SK-N-SH treated with all-trans-retinoic acid at 6 μM for 48 hours (cell line): ENCODE data around the gene MESP2.
A peak's percentile ranks its signal among the peaks of the same experiment; 100 is the strongest.

ENCODE experiments used
- ATAC-seq: fragments of 200-7000 bp; cut with Tn5 transposase; 3 replicates; pipeline ENCODE4 v1.9.1; 2020; ENCODE audit warnings: mild to moderate bottlenecking, moderate library complexity
- ARNTL ChIP-seq: fragments of 450-650 bp; formaldehyde crosslinking; IDR thresholded peaks from 2 replicates; pipeline ENCODE4 v1.5.0; 2020; ENCODE audit warnings: low read depth, mild to moderate bottlenecking, moderate library complexity, borderline replicate concordance
- BACH2 ChIP-seq: fragments of 250-450 bp; sonication (Bioruptor Pico); IDR thresholded peaks from 2 replicates; pipeline ENCODE4 v1.9.0; 2021; ENCODE audit warnings: mild to moderate bottlenecking, borderline replicate concordance
- ESRRG ChIP-seq: fragments of 250-450 bp; sonication (Bioruptor Pico); IDR thresholded peaks from 2 replicates; pipeline ENCODE4 v1.6.1; 2021; ENCODE audit warnings: mild to moderate bottlenecking
- GLIS3 ChIP-seq: fragments of 250-450 bp; sonication (Bioruptor Pico); IDR thresholded peaks from 2 replicates; pipeline ENCODE4 v1.5.0; 2020; ENCODE audit warnings: mild to moderate bottlenecking, moderate library complexity
- OSR1 ChIP-seq: fragments of 250-450 bp; sonication (Bioruptor Pico); IDR thresholded peaks from 2 replicates; pipeline ENCODE4 v1.8.0; 2022; ENCODE audit warnings: moderate library complexity, mild to moderate bottlenecking, inconsistent platforms
- PPARA ChIP-seq: fragments of 250-450 bp; sonication (Bioruptor Pico); IDR thresholded peaks from 2 replicates; pipeline ENCODE4 v1.5.0; 2020; ENCODE audit warnings: mild to moderate bottlenecking, borderline replicate concordance
- RARB ChIP-seq: fragments of 250-450 bp; sonication (Bioruptor Pico); IDR thresholded peaks from 2 replicates; pipeline ENCODE4 v1.8.0; 2021; ENCODE audit warnings: mild to moderate bottlenecking, moderate library complexity
- SNAI2 ChIP-seq: fragments of 250-450 bp; sonication (Bioruptor Pico); IDR thresholded peaks from 2 replicates; pipeline ENCODE4 v1.5.0; 2020; ENCODE audit warnings: mild to moderate bottlenecking, moderate library complexity
- TCF4 ChIP-seq: fragments of 250-450 bp; sonication (Bioruptor Pico); IDR thresholded peaks from 2 replicates; pipeline ENCODE4 v1.8.0; 2021; ENCODE audit warnings: mild to moderate bottlenecking, moderate library complexity, borderline replicate concordance
- TOX ChIP-seq: fragments of 250-450 bp; sonication (Bioruptor Pico); IDR thresholded peaks from 2 replicates; pipeline ENCODE4 v1.8.0; 2021; ENCODE audit warnings: mild to moderate bottlenecking, moderate library complexity, borderline replicate concordance
- ZFP3 ChIP-seq: fragments of 250-450 bp; sonication (Bioruptor Pico); IDR thresholded peaks from 2 replicates; pipeline ENCODE4 v1.5.0; 2020; ENCODE audit warnings: mild to moderate bottlenecking, moderate library complexity
- ZFP30 ChIP-seq: fragments of 450-650 bp; formaldehyde crosslinking; IDR thresholded peaks from 2 replicates; pipeline ENCODE4 v1.5.0; 2022; ENCODE audit warnings: mild to moderate bottlenecking, moderate library complexity
- ZNF565 ChIP-seq: fragments of 450-650 bp; formaldehyde crosslinking; conservative IDR thresholded peaks from 2 replicates; pipeline ENCODE4 v1.5.0; 2020; ENCODE audit warnings: low read depth, mild to moderate bottlenecking, moderate library complexity
- ZNF70 ChIP-seq: fragments of 450-650 bp; formaldehyde crosslinking; IDR thresholded peaks from 2 replicates; pipeline ENCODE4 v1.5.0; 2020; ENCODE audit warnings: mild to moderate bottlenecking, moderate library complexity
- ZNF8 ChIP-seq: fragments of 450-650 bp; formaldehyde crosslinking; IDR thresholded peaks from 2 replicates; pipeline ENCODE4 v1.5.0; 2020; ENCODE audit warnings: mild to moderate bottlenecking, moderate library complexity
- TF ChIP-seq, protein P1 (sequence below): fragments of 250-450 bp; sonication (Bioruptor Pico); IDR thresholded peaks from 2 replicates; pipeline ENCODE4 v1.5.1; 2020; ENCODE audit warnings: low read depth, mild to moderate bottlenecking, moderate library complexity
- TF ChIP-seq, protein P2 (sequence below): fragments of 250-450 bp; sonication (Bioruptor Pico); IDR thresholded peaks from 2 replicates; pipeline ENCODE4 v1.5.1; 2021; ENCODE audit warnings: mild to moderate bottlenecking, moderate library complexity
- TF ChIP-seq, protein P3 (sequence below): fragments of 250-450 bp; sonication (Bioruptor Pico); IDR thresholded peaks from 2 replicates; pipeline ENCODE4 v1.8.0; 2021; ENCODE audit warnings: low read depth, mild to moderate bottlenecking, moderate library complexity, borderline replicate concordance
- TF ChIP-seq, protein P4 (sequence below): fragments of 250-450 bp; sonication (Bioruptor Pico); IDR thresholded peaks from 2 replicates; pipeline ENCODE4 v1.5.0; 2020; ENCODE audit warnings: mild to moderate bottlenecking, moderate library complexity
- TF ChIP-seq, protein P5 (sequence below): fragments of 250-450 bp; sonication (Bioruptor Pico); IDR thresholded peaks from 2 replicates; pipeline ENCODE4 v1.8.0; 2020; ENCODE audit warnings: mild to moderate bottlenecking, moderate library complexity, borderline replicate concordance

Gene MESP2

DNA sequence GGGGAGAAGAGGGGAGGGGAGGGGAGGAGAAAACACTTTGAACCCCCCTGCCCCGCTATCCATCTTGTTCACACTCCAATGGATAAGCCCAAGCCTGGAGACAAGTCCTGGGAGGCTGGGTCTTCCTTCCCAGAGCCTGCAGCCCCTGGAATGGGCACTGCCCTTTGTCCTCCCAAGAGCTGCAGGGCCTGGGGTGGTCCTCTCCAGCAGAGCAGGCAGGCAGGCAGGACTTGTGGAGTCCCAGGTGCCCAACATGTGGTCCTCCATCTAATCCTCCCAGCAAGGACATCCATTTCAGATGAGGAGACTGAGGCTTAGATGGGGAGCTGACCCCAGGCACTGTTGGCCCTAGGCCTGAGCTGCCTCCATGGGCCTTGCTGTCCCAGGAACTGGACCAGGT is 10.4 kb upstream of the MESP2 start:
- ATAC-seq, result no peak
- TF ChIP-seq, protein P1, sequence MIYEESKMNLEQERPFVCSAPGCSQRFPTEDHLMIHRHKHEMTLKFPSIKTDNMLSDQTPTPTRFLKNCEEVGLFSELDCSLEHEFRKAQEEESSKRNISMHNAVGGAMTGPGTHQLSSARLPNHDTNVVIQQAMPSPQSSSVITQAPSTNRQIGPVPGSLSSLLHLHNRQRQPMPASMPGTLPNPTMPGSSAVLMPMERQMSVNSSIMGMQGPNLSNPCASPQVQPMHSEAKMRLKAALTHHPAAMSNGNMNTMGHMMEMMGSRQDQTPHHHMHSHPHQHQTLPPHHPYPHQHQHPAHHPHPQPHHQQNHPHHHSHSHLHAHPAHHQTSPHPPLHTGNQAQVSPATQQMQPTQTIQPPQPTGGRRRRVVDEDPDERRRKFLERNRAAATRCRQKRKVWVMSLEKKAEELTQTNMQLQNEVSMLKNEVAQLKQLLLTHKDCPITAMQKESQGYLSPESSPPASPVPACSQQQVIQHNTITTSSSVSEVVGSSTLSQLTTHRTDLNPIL, result no peak
- no peak for TF ChIP-seq GLIS3 (CRISPR knock-in tag)

DNA sequence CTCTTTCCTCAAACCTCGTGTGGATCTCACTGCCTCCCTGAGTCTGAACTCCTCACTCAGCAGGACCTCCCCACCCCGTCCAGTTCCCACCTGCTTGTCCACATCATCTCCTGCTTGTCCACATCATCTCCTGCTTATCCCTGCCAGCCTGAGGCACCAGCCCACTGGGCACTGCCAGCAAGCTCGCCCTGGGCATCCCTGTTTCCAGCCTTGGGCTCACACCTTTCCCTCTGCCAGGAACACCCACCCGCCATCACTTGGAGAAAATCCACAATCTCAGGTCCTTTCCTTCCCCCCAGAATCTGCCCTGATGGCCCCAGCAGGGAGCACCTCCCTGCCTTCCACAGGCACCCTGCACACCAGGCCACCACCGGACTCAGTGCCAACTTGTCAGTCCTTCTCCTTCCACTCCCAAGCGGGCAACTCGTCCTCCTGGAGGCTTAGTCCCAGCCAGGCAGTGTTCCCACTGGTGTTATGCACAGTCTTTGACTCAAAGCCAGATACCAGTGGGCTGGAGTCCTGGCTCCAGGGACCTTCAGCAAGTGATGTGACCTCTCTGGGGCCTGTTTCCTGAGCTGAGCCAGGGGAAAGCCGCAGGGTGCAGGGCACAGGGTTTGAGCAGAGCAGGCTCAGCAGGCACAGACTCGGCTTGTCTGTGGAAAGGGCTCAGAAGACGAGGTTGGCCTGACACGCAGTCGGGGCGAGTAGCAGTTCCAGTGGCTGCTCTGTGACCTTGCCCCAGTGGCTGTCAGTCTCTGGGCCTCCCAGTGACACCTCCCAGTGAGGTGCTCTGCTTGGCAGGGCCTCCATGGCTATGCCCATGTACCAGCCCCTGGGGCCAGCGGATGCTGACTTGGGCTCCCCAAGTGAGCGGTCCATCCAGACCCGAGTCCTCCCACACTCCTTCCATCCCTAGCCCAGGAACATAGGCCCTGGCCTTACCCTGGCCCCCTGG is 9.5 kb upstream of the MESP2 start:
- peak; percentile 13; the same call in 1 of the 3 replicates for ATAC-seq
- TF ChIP-seq SNAI2, result no peak
- TF ChIP-seq, protein P2, sequence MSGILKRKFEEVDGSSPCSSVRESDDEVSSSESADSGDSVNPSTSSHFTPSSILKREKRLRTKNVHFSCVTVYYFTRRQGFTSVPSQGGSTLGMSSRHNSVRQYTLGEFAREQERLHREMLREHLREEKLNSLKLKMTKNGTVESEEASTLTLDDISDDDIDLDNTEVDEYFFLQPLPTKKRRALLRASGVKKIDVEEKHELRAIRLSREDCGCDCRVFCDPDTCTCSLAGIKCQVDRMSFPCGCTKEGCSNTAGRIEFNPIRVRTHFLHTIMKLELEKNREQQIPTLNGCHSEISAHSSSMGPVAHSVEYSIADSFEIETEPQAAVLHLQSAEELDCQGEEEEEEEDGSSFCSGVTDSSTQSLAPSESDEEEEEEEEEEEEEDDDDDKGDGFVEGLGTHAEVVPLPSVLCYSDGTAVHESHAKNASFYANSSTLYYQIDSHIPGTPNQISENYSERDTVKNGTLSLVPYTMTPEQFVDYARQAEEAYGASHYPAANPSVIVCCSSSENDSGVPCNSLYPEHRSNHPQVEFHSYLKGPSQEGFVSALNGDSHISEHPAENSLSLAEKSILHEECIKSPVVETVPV (CRISPR knock-in tag), result no peak
- no peak for TF ChIP-seq RARB
- TF ChIP-seq ZFP3, result no peak

DNA sequence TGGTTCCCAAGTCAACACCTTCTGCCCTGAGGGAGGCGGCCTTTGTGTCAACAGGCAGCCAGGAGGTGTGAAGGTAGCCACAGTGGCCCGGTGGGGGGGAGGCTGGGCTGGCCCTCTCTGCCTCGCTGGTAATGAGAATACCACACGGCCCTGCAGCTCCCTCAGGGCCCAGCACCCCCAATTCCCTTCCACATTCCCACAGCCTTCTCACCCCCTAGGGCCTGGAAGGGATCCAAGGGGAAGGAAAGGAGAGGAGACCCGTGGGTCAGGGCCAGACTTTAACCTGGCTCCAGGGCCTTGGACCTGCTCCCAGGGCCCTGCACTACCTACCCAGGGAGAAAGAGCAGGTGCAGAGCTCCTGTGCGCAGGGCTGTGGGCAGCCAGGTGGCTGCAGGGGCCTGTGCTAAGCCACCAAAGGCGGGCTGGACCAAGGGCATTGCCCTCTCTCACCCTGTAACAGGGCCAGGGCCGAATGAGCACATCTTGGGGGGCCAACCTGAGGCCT is 8.7 kb upstream of the MESP2 start:
- TF ChIP-seq OSR1 (CRISPR knock-in tag) (no peak), TCF4 (no peak), ESRRG (CRISPR knock-in tag) (no peak), TOX (no peak), PPARA (no peak), RARB (no peak), ARNTL (CRISPR knock-in tag) (no peak), BACH2 (CRISPR knock-in tag) (no peak), ZFP30 (CRISPR knock-in tag) (no peak)
- TF ChIP-seq, protein P3, sequence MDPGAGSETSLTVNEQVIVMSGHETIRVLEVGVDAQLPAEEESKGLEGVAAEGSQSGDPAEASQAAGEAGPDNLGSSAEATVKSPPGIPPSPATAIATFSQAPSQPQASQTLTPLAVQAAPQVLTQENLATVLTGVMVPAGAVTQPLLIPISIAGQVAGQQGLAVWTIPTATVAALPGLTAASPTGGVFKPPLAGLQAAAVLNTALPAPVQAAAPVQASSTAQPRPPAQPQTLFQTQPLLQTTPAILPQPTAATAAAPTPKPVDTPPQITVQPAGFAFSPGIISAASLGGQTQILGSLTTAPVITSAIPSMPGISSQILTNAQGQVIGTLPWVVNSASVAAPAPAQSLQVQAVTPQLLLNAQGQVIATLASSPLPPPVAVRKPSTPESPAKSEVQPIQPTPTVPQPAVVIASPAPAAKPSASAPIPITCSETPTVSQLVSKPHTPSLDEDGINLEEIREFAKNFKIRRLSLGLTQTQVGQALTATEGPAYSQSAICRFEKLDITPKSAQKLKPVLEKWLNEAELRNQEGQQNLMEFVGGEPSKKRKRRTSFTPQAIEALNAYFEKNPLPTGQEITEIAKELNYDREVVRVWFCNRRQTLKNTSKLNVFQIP (CRISPR knock-in tag), result no peak
- TF ChIP-seq, protein P1, result no peak
- TF ChIP-seq, protein P2 (CRISPR knock-in tag), result no peak
- TF ChIP-seq, protein P4, sequence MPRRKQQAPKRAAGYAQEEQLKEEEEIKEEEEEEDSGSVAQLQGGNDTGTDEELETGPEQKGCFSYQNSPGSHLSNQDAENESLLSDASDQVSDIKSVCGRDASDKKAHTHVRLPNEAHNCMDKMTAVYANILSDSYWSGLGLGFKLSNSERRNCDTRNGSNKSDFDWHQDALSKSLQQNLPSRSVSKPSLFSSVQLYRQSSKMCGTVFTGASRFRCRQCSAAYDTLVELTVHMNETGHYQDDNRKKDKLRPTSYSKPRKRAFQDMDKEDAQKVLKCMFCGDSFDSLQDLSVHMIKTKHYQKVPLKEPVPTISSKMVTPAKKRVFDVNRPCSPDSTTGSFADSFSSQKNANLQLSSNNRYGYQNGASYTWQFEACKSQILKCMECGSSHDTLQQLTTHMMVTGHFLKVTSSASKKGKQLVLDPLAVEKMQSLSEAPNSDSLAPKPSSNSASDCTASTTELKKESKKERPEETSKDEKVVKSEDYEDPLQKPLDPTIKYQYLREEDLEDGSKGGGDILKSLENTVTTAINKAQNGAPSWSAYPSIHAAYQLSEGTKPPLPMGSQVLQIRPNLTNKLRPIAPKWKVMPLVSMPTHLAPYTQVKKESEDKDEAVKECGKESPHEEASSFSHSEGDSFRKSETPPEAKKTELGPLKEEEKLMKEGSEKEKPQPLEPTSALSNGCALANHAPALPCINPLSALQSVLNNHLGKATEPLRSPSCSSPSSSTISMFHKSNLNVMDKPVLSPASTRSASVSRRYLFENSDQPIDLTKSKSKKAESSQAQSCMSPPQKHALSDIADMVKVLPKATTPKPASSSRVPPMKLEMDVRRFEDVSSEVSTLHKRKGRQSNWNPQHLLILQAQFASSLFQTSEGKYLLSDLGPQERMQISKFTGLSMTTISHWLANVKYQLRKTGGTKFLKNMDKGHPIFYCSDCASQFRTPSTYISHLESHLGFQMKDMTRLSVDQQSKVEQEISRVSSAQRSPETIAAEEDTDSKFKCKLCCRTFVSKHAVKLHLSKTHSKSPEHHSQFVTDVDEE (CRISPR knock-in tag), result no peak
- no peak for ATAC-seq

DNA sequence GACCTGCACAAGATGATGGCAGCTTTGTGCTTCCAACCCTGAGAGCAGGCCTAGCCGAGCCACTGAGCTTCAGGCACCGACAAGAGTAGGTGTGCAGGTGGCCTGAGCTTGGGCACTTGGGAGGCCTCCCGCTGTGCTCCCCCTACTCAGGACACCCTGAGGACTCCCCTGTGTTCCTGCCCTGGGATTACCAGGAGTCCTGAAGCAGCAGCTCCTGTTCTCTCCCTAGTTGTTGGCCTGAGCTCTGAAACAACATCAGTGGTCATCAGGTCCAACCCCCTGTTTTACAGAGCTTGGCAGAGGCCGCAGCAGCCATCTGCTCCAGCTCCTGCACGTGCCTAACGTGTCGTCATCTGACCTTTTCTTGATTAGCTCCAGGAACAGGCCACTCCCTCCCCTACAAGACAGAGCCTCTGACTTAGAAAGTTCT is 8.0 kb upstream of the MESP2 start:
- no peak for ATAC-seq
- TF ChIP-seq ZNF8 (CRISPR knock-in tag) (no peak), ZFP30 (CRISPR knock-in tag) (no peak), ZFP3 (no peak), ZNF565 (CRISPR knock-in tag) (no peak), GLIS3 (CRISPR knock-in tag) (no peak), ZNF70 (CRISPR knock-in tag) (no peak)
- TF ChIP-seq, protein P5, sequence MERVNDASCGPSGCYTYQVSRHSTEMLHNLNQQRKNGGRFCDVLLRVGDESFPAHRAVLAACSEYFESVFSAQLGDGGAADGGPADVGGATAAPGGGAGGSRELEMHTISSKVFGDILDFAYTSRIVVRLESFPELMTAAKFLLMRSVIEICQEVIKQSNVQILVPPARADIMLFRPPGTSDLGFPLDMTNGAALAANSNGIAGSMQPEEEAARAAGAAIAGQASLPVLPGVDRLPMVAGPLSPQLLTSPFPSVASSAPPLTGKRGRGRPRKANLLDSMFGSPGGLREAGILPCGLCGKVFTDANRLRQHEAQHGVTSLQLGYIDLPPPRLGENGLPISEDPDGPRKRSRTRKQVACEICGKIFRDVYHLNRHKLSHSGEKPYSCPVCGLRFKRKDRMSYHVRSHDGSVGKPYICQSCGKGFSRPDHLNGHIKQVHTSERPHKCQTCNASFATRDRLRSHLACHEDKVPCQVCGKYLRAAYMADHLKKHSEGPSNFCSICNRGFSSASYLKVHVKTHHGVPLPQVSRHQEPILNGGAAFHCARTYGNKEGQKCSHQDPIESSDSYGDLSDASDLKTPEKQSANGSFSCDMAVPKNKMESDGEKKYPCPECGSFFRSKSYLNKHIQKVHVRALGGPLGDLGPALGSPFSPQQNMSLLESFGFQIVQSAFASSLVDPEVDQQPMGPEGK (CRISPR knock-in tag), result no peak
